Ishikawa (cell line): Measurements from ENCODE around the gene APPL1.

ENCODE experiments used
- TAF1 ChIP-seq: IDR thresholded peaks from 2 replicates; pipeline ENCODE4 v1.6.1; 2012; ENCODE audit warnings: low read depth, mild to moderate bottlenecking
- USF1 ChIP-seq: IDR thresholded peaks from 2 replicates; pipeline ENCODE4 v1.6.1; 2012

- no peak for TF ChIP-seq TAF1
- no peak for TF ChIP-seq USF1
These were observed 24.9 kb downstream of the APPL1 start for GRCh38 chr3:57252404-57252803.
